ENCODE results near the gene MYOG.

DNA sequence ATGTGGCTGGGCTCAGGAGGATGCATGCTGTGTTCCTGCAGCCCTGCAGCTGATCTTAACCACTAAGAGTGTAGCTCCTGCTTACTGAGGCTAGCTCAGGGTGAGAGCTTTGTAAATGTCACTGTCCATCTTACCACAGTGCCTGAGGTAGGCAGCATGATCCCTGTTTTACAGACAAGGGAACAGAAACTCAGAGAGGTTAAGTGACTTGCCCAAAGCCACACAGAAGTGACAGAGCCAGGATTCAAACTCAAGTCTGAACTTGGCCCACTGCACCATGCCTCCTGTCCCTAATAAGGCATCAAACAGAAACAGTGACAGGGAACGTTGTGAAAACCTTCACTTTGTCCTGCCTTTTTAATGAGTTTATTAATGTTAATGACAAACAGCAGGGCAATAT is 31.6 kb downstream of the MYOG start:
- TF ChIP-seq CREB1 (IDR thresholded peaks at IDR 0.05; ENCODE audit: low read depth) (no peak), REST (IDR thresholded peaks at IDR 0.05; ENCODE audit: low read depth) (no peak), EGR1 (IDR thresholded peaks at IDR 0.05) (no peak), EP300 (IDR thresholded peaks at IDR 0.05; ENCODE audit: borderline replicate concordance) (no peak), MAX (IDR thresholded peaks at IDR 0.05) (no peak), TCF12 (IDR thresholded peaks at IDR 0.05; ENCODE audit: low read depth) (no peak), NFIC (IDR thresholded peaks at IDR 0.05) (no peak), YY1 (IDR thresholded peaks at IDR 0.05; ENCODE audit: low read depth) (no peak), RAD21 (IDR thresholded peaks at IDR 0.05; ENCODE audit: low read depth) (no peak), TAF1 (IDR thresholded peaks at IDR 0.05; ENCODE audit: low read depth) (no peak)
- TF ChIP-seq, protein P1, sequence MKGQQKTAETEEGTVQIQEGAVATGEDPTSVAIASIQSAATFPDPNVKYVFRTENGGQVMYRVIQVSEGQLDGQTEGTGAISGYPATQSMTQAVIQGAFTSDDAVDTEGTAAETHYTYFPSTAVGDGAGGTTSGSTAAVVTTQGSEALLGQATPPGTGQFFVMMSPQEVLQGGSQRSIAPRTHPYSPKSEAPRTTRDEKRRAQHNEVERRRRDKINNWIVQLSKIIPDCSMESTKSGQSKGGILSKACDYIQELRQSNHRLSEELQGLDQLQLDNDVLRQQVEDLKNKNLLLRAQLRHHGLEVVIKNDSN (IDR thresholded peaks at IDR 0.05): no peak

Data from Ishikawa (cell line).